Cardiac muscle cell (in vitro differentiated cells and primary cell): Measurements from ENCODE around the gene TSPAN5. TPM values are rescaled to one million over a fixed set of nuclear protein-coding genes. Genes with fewer than 3 reads are reported as not detected.

Experiments
- DNase-seq, 2 donors: peaks; one replicate each; pipeline versions ENCODE4 v3.0.0 to v3.0.0-alpha.2; 2010 to 2017; ENCODE audit warnings: low read depth in 1 of 2, low spot score in 1 of 2
- H3K27ac ChIP-seq: fragments of 200-600 bp; sonication (generic); 2 replicates; pipeline ENCODE4 v1.5.1; 2016
- H3K27me3 ChIP-seq: fragments of 200-600 bp; sonication (generic); 2 replicates; pipeline ENCODE4 v1.6.0; 2016; ENCODE audit warnings: control low read depth
- H3K36me3 ChIP-seq: fragments of 200-600 bp; sonication (generic); 2 replicates; pipeline ENCODE4 v1.5.1; 2016; ENCODE audit warnings: control low read depth
- H3K4me1 ChIP-seq: fragments of 200-600 bp; sonication (generic); 2 replicates; pipeline ENCODE4 v1.8.1; 2017; ENCODE audit warnings: low read depth, mild to moderate bottlenecking, mixed run types
- H3K4me3 ChIP-seq: fragments of 200-600 bp; sonication (generic); 2 replicates; pipeline ENCODE4 v1.5.1; 2016; ENCODE audit warnings: mild to moderate bottlenecking
- H3K9me3 ChIP-seq: fragments of 200-600 bp; sonication (generic); 2 replicates; pipeline ENCODE4 v1.5.1; 2017; ENCODE audit warnings: low read depth, mild to moderate bottlenecking, control low read depth
- CTCF ChIP-seq: IDR thresholded peaks from 2 replicates; pipeline ENCODE4 v1.5.1; 2012; ENCODE audit warnings: low read depth, mild to moderate bottlenecking, low read length
- polyA plus RNA-seq: library from polyadenylated mRNA; unstranded; fragments of >200 nt; fragmentation: Nextera tagmentation; extraction: Ambion mirVana; gene quantifications from 2 replicates; pipeline ENCODE4 v1.2.1, GENCODE V29; 2016
- total RNA-seq: library from RNA; depleted of rRNA; stranded (reverse); fragments of >200 nt; gene quantifications from 2 replicates; pipeline ENCODE4 v1.2.3, GENCODE V29; 2016

Gene TSPAN5
- total and polyA plus RNA-seq, 2 experiments from 2014 or later: 26.9 to 39.8 TPM

- Histone ChIP-seq H3K9me3 (no peaks in the 10 kb centered on the region), H3K4me1 (peaks cover 28% of the 10 kb centered on the region), H3K27ac (no peak overlapping the region), H3K27me3 (no peaks in the 10 kb centered on the region), H3K36me3 (no peaks in the 10 kb centered on the region), H3K4me3 (no peak overlapping the region)
- peak in 1 of 2 donors; percentile 24 for DNase-seq
- no peak for TF ChIP-seq CTCF
These were observed 89.3 kb downstream of the TSPAN5 start for GRCh38 chr4:98568941-98569663.

GRCh38 chr4:98567611-98568010 is 90.8 kb downstream of the TSPAN5 start:
- Histone ChIP-seq H3K4me1 (peaks cover 28% of the 10 kb centered on the region), H3K27me3 (no peaks in the 10 kb centered on the region), H3K27ac (no peak overlapping the region), H3K4me3 (no peak overlapping the region), H3K36me3 (no peaks in the 10 kb centered on the region), H3K9me3 (no peaks in the 10 kb centered on the region)
- DNase-seq: no peak
- no peak for TF ChIP-seq CTCF

GRCh38 chr4:98566361-98567008 is 91.9 kb downstream of the TSPAN5 start:
- Histone ChIP-seq H3K27ac (peak overlapping the region; percentile 77), H3K9me3 (no peaks in the 10 kb centered on the region), H3K4me1 (peaks cover 28% of the 10 kb centered on the region), H3K36me3 (no peaks in the 10 kb centered on the region), H3K27me3 (no peaks in the 10 kb centered on the region), H3K4me3 (no peak overlapping the region)
- DNase-seq: peak; percentile 53 to 58
- no peak for TF ChIP-seq CTCF

- H3K4me1 ChIP-seq: peaks cover 28% of the 10 kb centered on the region
- H3K27me3 ChIP-seq: no peaks in the 10 kb centered on the region
- no peaks in the 10 kb centered on the region for H3K36me3 ChIP-seq
- no peak overlapping the region for H3K4me3 ChIP-seq
- no peaks in the 10 kb centered on the region for H3K9me3 ChIP-seq
- H3K27ac ChIP-seq: peak overlapping the region; percentile 77
- no peak for TF ChIP-seq CTCF
- peak; percentile 13 to 32 for DNase-seq
These were observed 92.6 kb downstream of the TSPAN5 start for GRCh38 chr4:98565681-98566301.

- Histone ChIP-seq H3K27me3 (no peaks in the 10 kb centered on the region), H3K27ac (no peak overlapping the region), H3K9me3 (no peaks in the 10 kb centered on the region), H3K36me3 (no peaks in the 10 kb centered on the region), H3K4me3 (no peak overlapping the region), H3K4me1 (peaks cover 36% of the 10 kb centered on the region)
- TF ChIP-seq CTCF: no peak
- DNase-seq: no peak
These were observed 93.6 kb downstream of the TSPAN5 start for GRCh38 chr4:98564852-98565251.
